DND-41 (cell line): ENCODE results near the gene SREBF2.

ENCODE experiments used
- CTCF ChIP-seq: IDR thresholded peaks from 2 replicates; pipeline ENCODE4 v1.5.1; 2012; ENCODE audit warnings: borderline replicate concordance, low read length, moderate library complexity, mild to moderate bottlenecking; ENCODE audit not compliant: poor library complexity, severe bottlenecking; ENCODE audit errors: extremely low read depth
- EZH2 ChIP-seq: IDR thresholded peaks from 3 replicates; pipeline ENCODE4 v1.6.1; 2012; ENCODE audit warnings: borderline replicate concordance, low read depth, mild to moderate bottlenecking, moderate library complexity, low read length, inconsistent platforms; ENCODE audit not compliant: severe bottlenecking

- TF ChIP-seq CTCF (no peak), EZH2 (no peak)
These were observed 55.8 kb downstream of the SREBF2 start for GRCh38 chr22:41888627-41889200.
